ENCODE data around the gene NFIX.

The NFIX gene

GRCh38 chr19:13120817-13121216, 125.5 kb downstream of the NFIX start:
- TF ChIP-seq CTCF (conservative IDR thresholded peaks at IDR 0.05) (no peak), ZFX (IDR thresholded peaks at IDR 0.05) (no peak)
- H3K27ac ChIP-seq: no peak overlapping the region

- TF ChIP-seq CTCF (conservative IDR thresholded peaks at IDR 0.05) (no peak), ZFX (IDR thresholded peaks at IDR 0.05) (no peak)
- H3K27ac ChIP-seq: no peak overlapping the region
Measured at GRCh38 chr19:13121551-13122274, 126.4 kb downstream of the NFIX start.

DNA sequence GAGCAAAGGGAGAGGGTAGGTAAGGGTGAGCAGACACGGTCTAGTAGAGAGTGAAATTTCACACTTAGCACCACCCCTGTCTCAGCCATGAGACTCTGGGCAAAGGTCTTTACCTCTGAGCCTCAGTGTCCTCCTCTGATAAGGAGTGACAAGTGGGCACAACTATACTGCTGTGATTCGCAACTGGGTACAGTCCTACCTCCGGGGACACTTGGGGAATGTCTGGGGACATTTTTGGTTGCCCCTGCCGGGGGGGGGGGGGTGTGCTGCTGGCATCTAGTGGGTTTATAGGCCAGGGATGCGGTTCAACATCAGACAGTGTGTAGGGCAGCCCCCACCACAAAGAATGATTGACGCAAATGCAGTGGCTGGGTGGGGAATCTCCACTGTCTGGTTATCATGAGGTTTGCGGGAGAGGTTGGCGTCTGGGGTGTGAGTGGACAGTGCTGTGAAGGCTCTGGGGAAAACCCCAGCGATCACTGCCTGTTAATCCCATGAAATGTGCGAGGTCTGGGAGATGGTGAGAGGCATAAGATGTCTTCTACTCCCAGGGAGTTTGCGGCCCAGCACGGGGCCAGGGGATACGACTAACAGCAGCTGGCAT, 127.1 kb downstream of the NFIX start:
- H3K27ac ChIP-seq: no peak overlapping the region
- no peak for TF ChIP-seq ZFX (IDR thresholded peaks at IDR 0.05)
- TF ChIP-seq CTCF (conservative IDR thresholded peaks at IDR 0.05): no peak

GRCh38 chr19:13122980-13123957, 128.0 kb downstream of the NFIX start:
- TF ChIP-seq ZFX (IDR thresholded peaks at IDR 0.05) (no peak), CTCF (conservative IDR thresholded peaks at IDR 0.05) (no peak)

DNA sequence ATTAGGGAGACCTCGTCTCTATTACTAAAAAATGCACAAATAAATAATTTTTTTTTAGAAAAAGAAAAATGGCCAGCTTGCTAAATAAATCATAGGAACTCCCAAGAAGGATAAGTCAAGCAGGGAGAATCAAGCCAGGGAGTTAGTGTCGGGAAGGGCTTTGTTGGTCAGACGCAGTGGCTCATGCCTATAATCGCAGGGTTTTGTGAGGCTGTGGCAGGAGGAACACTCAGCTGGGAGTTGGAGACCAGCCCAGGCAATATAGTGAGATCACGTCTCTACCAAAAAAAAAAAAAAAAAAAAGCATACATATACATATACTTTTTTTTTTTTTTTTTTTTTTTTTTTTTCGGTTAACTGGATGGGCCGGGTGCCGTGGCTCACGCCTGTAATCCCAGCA, 131.8 kb downstream of the NFIX start:
- no peak overlapping the region for H3K27ac ChIP-seq
- TF ChIP-seq ZFX (IDR thresholded peaks at IDR 0.05) (no peak), CTCF (conservative IDR thresholded peaks at IDR 0.05) (no peak)

More at GRCh38 chr19:13122980-13123957, 128.0 kb downstream of the NFIX start:
- no peak overlapping the region for H3K27ac ChIP-seq

- no peak overlapping the region for H3K27ac ChIP-seq
- TF ChIP-seq CTCF (conservative IDR thresholded peaks at IDR 0.05): no peak
Measured at GRCh38 chr19:13127811-13128575, 132.7 kb downstream of the NFIX start.

Data from C4-2B (cell line).